Stimulated activated CD4-positive, alpha-beta T cell treated with anti-CD3 and anti-CD28 coated beads, Interleukin-1b, Interleukin-23, amount 100 ng/mL, for 24 hours (primary cell): ENCODE data around the gene SND1.
A peak's percentile ranks its signal among the peaks of the same experiment; 100 is the strongest.
"Not testable (repeated sequence)": the region's sequence is repeated elsewhere in the genome, so short reads cannot be mapped to it uniquely, and the experiment has no call there.

Source experiments
- DNase-seq, 4 experiments: peaks; one replicate each; pipeline ENCODE4 v3.0.0-alpha.2; 2020; ENCODE audit warnings: low read depth in 4 of 4, low spot score in 1 of 4

Gene SND1

GRCh38 chr7:127822822-127823508, 171.0 kb downstream of the SND1 start:
- DNase-seq: no peak

DNA sequence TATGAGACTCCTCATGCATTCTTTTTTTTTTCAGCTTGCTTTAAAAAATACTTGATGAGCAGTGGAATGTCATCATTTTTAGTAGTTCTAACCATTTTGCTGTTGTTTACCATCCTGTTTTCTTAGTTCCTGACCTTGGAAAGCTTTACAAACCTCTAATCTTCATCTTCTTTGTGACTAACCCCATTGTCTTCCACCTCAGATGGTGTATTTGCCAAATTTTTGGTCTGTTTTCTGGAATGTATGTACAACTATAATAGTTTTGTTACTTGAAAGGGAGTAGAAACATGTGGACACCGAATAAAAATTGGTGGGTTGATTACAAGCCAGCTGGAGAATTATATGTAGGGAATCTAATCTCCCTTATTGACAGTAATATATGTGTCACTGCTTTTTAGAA, 172.7 kb downstream of the SND1 start:
- DNase-seq: no peak

- no peak for DNase-seq
Measured at GRCh38 chr7:127828843-127829500, 177.0 kb downstream of the SND1 start.

- no peak for DNase-seq
Measured at GRCh38 chr7:127831318-127832219, 179.6 kb downstream of the SND1 start.

- DNase-seq: no peak
Measured at GRCh38 chr7:127832592-127832991, 180.6 kb downstream of the SND1 start.

DNA sequence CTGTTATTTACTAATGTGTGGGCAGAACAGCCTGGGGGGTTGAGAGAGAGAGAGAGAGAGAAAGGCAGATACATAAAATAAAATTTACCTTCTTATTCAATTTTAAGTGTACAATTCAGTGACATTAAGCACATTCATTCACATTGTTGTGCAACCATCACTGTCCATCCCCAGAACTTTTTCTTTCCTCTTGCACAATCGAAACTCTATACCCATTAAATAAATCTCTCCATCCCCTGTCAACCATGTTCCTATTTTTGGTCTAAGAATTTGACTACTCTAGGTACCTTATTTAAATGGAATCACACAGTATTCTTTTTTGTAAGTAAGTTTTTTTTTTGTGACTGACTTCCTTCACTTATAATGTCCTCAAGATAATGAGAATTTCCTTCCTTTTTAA, 181.6 kb downstream of the SND1 start:
- no peak for DNase-seq

- no peak for DNase-seq
Measured at GRCh38 chr7:127835679-127836078, 183.7 kb downstream of the SND1 start.

DNA sequence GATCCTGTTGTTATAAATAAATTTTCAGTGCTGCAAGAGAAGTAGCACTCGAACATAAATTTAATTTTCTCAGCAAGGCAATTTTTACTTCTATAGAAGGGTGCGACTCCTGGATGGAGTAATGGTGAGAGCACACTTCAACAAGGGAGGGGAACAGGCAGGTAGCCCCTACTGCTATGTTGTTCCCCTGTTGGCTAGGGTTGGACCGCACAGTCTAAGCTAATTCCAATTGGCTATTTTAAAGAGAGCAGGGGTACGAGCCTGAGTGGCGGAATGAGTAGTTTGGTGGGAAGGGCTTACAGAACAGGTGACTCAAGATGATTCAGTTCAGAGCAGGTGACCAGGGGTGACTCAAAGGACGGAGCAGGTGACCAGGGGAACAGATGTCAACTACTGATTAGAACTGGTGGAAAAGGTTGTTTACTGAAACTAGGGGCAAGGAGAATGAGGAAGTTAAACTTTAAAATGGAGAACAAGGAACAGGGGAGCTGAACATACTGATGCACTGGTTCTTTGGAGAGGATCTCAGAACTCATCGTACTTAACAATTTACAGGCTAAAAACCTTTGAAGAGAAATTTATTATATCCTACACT, 185.9 kb downstream of the SND1 start:
- DNase-seq: not testable (repeated sequence)

GRCh38 chr7:127838816-127839415, 186.9 kb downstream of the SND1 start:
- no peak for DNase-seq

- no peak for DNase-seq
Measured at GRCh38 chr7:127840226-127840951, 188.4 kb downstream of the SND1 start.

DNA sequence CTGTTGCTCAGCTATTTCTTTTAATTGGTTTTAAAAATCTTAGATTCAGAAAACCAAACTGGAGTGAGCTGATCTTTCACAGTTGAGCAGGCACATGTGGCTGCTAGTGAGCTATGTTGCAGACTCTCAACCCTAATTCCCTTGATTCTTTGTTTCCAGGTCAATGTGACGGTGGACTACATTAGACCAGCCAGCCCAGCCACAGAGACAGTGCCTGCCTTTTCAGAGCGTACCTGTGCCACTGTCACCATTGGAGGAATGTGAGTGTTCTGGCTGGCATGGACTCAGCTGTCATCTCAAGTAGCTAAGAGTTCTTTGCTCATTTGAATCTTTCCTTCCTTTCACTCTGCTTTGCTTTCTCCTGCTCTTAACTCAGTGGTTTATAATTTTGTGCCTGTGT, 192.2 kb downstream of the SND1 start:
- no peak for DNase-seq

- no peak for DNase-seq
Measured at GRCh38 chr7:127844707-127845331, 192.8 kb downstream of the SND1 start.

DNA sequence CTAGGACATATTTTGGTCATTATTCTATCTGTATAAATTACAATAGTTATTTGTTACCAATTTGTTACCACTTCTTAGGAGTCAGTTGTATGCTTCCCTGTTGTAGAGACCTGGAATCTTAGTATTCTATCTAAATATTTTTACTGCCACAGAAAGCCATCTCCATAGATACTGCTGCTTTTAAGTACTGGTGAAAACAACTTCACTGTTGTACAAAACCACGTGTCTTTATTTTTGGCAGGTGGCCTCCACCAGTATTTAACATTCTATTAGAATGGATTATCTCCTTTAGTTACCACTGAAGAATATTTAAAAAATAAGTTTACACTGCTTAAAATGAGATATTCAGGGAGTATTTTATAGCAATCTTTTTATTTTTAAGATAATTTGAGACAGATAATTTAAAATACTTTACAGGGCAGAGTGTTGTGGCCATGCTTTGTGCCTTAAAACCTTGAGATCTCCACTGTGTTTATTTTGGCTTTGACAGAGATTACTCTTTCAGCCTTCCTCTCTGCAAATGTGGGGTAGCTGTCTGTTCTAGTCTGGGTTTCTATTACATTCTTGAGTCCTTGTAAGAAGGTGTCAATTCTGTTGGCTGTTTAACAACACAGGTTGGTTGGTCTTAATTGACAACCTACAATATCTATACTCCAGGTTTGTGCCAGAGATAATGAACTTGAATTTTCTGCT, 193.7 kb downstream of the SND1 start:
- no peak for DNase-seq

DNA sequence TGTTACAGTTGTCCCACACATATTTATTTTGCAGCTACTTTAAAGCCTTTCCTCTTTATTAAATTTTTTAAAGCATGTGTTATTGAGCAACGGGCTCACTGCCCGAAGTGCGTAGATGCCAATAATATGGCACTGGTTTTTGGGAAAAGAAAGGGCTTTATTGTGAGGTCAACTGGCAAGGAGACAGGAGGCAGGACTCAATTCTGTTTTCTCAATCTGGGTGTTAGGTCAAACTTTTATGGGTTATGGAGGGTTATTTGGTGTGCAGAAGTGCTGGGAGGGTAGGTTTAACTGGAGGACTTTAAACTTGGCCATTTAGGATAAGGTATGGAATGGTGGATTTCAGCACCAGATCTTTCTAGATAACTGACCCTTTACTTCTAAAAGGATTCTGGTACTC, 195.6 kb downstream of the SND1 start:
- DNase-seq: no peak

- no peak for DNase-seq
Measured at GRCh38 chr7:127848241-127848640, 196.2 kb downstream of the SND1 start.

- peak in 1 of 4 experiments; percentile 21 for DNase-seq
Measured at GRCh38 chr7:127850195-127850594, 198.2 kb downstream of the SND1 start.

DNA sequence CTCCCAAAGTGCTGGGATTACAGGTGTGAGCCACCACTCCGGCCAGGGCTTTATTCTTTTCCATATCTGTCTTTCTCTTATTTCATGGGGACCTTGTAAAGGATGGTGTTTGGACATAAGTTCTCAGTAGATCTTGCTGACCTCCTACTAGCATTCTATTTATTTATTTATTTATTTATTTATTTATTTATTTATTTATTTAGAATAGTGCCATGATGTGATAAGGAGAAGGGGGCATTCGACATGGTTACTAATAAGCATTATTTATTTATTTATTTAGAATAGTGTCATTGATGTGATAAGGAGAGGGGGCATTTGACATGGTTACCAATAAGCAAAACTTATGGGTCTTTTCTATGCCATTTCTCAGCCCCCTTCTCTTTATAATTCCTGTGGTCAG, 202.4 kb downstream of the SND1 start:
- no peak for DNase-seq

GRCh38 chr7:127857464-127857841, 205.5 kb downstream of the SND1 start:
- no peak for DNase-seq

GRCh38 chr7:127858091-127858914, 206.3 kb downstream of the SND1 start:
- no peak for DNase-seq
